Transverse colon (tissue), 4 donors: ENCODE measurements around the gene ABCC9. TPM values are rescaled to one million over a fixed set of nuclear protein-coding genes. Genes with fewer than 3 reads are reported as not detected.

Experiments used
- DNase-seq: peaks from one replicate; pipeline ENCODE4 v3.0.0-alpha.2; 2019
- H3K27ac ChIP-seq, 4 donors: fragments of 200-600 bp; sonication (generic); 2 replicates each; pipeline ENCODE4 v1.5.1; 2016 to 2018; ENCODE audit warnings: inconsistent platforms in 4 of 4
- H3K27me3 ChIP-seq: fragments of 200-600 bp; sonication (generic); 2 replicates; pipeline ENCODE4 v1.5.1; 2017; ENCODE audit warnings: inconsistent platforms
- H3K36me3 ChIP-seq, 4 donors: fragments of 200-600 bp; sonication (generic); 2 replicates each; pipeline ENCODE4 v1.5.1; 2017 to 2019; ENCODE audit warnings: inconsistent platforms in 4 of 4
- H3K4me1 ChIP-seq, 4 donors: fragments of 200-600 bp; sonication (generic); 2 replicates each; pipeline ENCODE4 v1.5.1; 2017 to 2020; ENCODE audit warnings: inconsistent platforms in 4 of 4
- H3K4me3 ChIP-seq, 4 donors: fragments of 200-600 bp; sonication (generic); 1 replicate in 1 of 4; 2 replicates in 3 of 4; pipeline versions ENCODE4 v1.5.1 to v1.6.1; 2017 to 2019; ENCODE audit warnings: inconsistent platforms in 4 of 4
- H3K9me3 ChIP-seq, 2 donors: fragments of 200-600 bp; sonication (generic); 2 replicates each; pipeline ENCODE4 v1.5.1; 2017 to 2019; ENCODE audit warnings: inconsistent platforms in 2 of 2
- EP300 ChIP-seq: sonication (generic); formaldehyde crosslinking; IDR thresholded peaks from one replicate; pipeline ENCODE4 v1.6.1; 2017; ENCODE audit warnings: antibody characterized with exemption, low read depth
- POLR2A ChIP-seq: fragments of 450-650 bp; IDR thresholded peaks from one replicate; pipeline ENCODE4 v1.6.1; 2016; ENCODE audit warnings: antibody characterized with exemption, mild to moderate bottlenecking, moderate library complexity
- POLR2AphosphoS5 ChIP-seq, 3 donors: sonication (generic); formaldehyde crosslinking; IDR thresholded peaks; one replicate each; pipeline ENCODE4 v1.6.1; 2016; ENCODE audit warnings: antibody characterized with exemption in 3 of 3
- WGBS, 2 donors: methylation state at CpG; one replicate each; pipeline ENCODE4 v1.1.5; 2018; ENCODE audit warnings: low coverage in 1 of 2; 5-methylcytosine and 5-hydroxymethylcytosine counted together
- in situ Hi-C, 4 donors: fragments of 200-750 bp; cut with MboI; loops; one replicate each; pipeline versions ENCODE4 v1.15.0 to v1.15.1; 2017; ENCODE audit warnings: low sequenced_read_pairs in 3 of 4, low pct_ligation_motif_present in 1 of 4, low pct_unique_long_range_greater_than_20kb in 1 of 4
- intact Hi-C: fragments of 100-400 bp; cut with DNase I; formaldehyde crosslinking; loops from one replicate; pipeline ENCODE4 v1.15.1; 2023; ENCODE audit warnings: low total_unique reads
- total RNA-seq, 4 donors: library from RNA; depleted of rRNA; stranded (reverse); fragments of >200 nt; gene quantifications; one replicate each; pipeline ENCODE4 v1.1.0, GENCODE V29; 2016
- TF ChIP-seq, protein P1 (sequence below), 5 experiments: fragments of 200-600 bp in 3 of 5; fragments of 450-650 bp in 2 of 5; sonication (generic) in 3 of 5; IDR thresholded peaks; 1 replicate in 2 of 5; 2 replicates in 3 of 5; pipeline ENCODE4 v1.5.1; 2016 to 2017; ENCODE audit warnings: antibody characterized with exemption in 5 of 5, inconsistent platforms in 3 of 5, mild to moderate bottlenecking in 2 of 5, moderate library complexity in 1 of 5

Gene ABCC9
- total RNA-seq, 4 donors from 2014 or later, result 5.2 to 10.2 (median 8.0) TPM

DNA sequence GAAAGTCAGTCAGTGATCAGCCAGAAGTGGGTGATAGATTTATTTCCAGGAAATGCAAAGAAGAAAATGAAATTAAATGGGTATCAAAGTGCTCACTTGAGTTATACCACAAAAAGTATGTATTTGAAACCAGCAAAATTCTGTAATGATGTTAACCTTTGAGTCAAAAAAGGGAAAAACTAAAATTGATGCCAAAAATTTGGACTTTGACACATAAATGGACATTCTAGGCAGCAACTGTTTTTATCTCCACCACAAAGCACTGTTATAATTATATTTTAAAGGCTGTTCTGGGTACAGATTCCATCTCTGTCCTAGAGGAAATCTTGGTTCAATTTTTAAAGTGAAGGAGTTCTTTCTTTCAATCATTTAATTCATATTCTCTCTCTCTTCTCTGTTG is 135.0 kb downstream of the ABCC9 start:
- Histone ChIP-seq H3K27ac (no peak overlapping the region), H3K4me3 (no peak overlapping the region), H3K4me1 (no peaks in the 10 kb centered on the region), H3K27me3 (no peaks in the 10 kb centered on the region), H3K36me3 (no peaks in the 10 kb centered on the region), H3K9me3 (no peaks in the 10 kb centered on the region)
- TF ChIP-seq POLR2AphosphoS5 (IDR thresholded peaks at IDR 0.05) (no peak), EP300 (no peak), POLR2A (no peak)
- TF ChIP-seq, protein P1, sequence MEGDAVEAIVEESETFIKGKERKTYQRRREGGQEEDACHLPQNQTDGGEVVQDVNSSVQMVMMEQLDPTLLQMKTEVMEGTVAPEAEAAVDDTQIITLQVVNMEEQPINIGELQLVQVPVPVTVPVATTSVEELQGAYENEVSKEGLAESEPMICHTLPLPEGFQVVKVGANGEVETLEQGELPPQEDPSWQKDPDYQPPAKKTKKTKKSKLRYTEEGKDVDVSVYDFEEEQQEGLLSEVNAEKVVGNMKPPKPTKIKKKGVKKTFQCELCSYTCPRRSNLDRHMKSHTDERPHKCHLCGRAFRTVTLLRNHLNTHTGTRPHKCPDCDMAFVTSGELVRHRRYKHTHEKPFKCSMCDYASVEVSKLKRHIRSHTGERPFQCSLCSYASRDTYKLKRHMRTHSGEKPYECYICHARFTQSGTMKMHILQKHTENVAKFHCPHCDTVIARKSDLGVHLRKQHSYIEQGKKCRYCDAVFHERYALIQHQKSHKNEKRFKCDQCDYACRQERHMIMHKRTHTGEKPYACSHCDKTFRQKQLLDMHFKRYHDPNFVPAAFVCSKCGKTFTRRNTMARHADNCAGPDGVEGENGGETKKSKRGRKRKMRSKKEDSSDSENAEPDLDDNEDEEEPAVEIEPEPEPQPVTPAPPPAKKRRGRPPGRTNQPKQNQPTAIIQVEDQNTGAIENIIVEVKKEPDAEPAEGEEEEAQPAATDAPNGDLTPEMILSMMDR (IDR thresholded peaks at IDR 0.05), result no peak
- no peak for DNase-seq
- intact Hi-C loops (no loop called here), in situ Hi-C loops (no loop called here)

DNA sequence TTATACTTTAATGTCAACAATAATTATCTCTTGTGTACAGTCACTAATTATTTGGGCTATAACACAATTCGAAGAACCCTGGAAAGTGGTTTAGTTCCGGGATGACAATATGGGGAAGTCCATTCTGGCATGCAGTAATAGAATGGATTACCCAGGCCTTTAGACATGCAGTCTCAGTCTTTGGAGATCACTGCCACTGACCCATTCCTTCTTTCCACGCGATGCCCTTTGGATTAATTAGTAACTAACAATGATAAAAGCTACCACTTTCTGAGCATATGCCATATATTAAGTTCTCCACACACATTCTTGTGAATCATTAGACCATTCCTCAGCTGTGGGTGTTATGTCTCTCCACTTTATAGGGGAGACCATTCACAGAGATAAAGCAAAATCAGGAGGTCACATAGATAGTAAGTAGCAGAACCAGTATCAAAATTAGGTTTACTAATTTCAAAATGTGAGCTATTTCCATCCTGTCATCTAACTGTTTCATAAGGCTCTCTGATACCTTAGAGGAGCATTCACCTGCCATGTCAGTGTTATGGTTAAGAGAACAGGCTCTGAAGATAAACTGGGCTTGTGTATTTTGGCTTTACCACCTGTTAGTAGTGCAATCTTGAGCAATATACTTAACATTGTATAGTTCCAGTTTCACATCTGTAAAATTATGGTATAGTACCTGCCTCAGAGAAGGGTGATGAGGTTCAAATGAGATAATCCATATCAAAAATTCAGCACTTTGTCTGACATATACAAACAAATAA is 139.5 kb downstream of the ABCC9 start:
- 58 to 67% methylated on average over 1 to 4 of the region's 4 CpGs for WGBS, 2 donors
- Histone ChIP-seq H3K27ac (no peak overlapping the region), H3K36me3 (no peaks in the 10 kb centered on the region), H3K27me3 (no peaks in the 10 kb centered on the region), H3K9me3 (no peaks in the 10 kb centered on the region), H3K4me1 (no peaks in the 10 kb centered on the region), H3K4me3 (no peak overlapping the region)
- DNase-seq, result no peak
- TF ChIP-seq POLR2AphosphoS5 (IDR thresholded peaks at IDR 0.05), result no peak
- TF ChIP-seq EP300, result no peak
- TF ChIP-seq, protein P1 (IDR thresholded peaks at IDR 0.05), result no peak
- no peak for TF ChIP-seq POLR2A
- intact Hi-C loops, result no loop called here
- in situ Hi-C loops, result no loop called here

DNA sequence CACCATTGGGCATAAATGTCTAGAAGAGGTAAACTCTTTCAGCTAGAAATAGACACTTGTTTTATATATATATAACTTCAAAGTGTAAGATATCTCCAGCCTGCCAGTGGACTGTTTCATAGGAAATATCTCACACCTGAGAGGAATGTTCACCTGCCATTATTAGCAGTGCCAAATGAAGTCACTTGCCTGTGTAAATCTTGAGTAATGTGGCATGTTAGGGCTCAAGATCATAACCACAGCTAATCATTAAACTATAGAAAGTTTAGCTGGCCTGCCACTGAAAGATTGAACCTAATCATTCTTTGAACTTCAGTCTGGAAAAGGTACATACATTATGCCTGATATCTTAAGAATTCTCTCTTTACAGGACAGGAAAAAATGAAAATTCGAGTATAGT is 141.2 kb downstream of the ABCC9 start:
- DNase-seq, result no peak
- no peak for TF ChIP-seq POLR2A
- TF ChIP-seq, protein P1 (IDR thresholded peaks at IDR 0.05), result no peak
- TF ChIP-seq EP300, result no peak
- TF ChIP-seq POLR2AphosphoS5 (IDR thresholded peaks at IDR 0.05), result no peak
- Histone ChIP-seq H3K36me3 (no peaks in the 10 kb centered on the region), H3K27me3 (no peaks in the 10 kb centered on the region), H3K4me3 (no peak overlapping the region), H3K4me1 (peaks cover 0 to 3% (median 0%) of the 10 kb centered on the region in 4 donors), H3K27ac (no peak overlapping the region), H3K9me3 (no peaks in the 10 kb centered on the region)
- WGBS, 2 donors, result 39 to 53% methylated on average over 1 of the region's 1 CpG
- intact Hi-C loops, result no loop called here
- in situ Hi-C loops, result no loop called here

DNA sequence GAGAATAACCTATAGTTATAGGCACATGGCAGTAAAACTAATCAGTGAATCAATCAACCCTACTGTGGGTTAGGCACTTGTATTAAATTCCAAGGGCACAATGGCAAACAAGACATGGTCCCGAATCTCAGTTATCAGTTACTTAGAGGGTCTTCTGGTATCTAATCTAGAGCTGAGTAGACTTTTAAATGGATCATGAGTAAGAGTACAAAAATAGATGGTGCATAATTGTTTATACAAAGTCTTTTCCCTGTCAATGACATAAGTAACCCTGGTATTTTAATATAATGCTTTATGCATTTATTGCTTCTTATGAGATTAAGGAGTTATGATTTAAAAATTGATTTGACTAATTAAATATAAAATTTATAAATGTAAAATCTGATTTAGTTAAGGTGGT is 143.7 kb downstream of the ABCC9 start:
- intact Hi-C loops, result no loop called here
- H3K27ac ChIP-seq, result no peak overlapping the region
- no peaks in the 10 kb centered on the region for H3K36me3 ChIP-seq
- no peak overlapping the region for H3K4me3 ChIP-seq
- H3K4me1 ChIP-seq, result peaks cover 0 to 3% (median 0%) of the 10 kb centered on the region in 4 donors
- no peak for DNase-seq
- WGBS, 2 donors, result 67 to 88% methylated on average over 1 of the region's 1 CpG
- TF ChIP-seq POLR2AphosphoS5 (IDR thresholded peaks at IDR 0.05), result no peak
- TF ChIP-seq EP300, result no peak
- TF ChIP-seq POLR2A, result no peak
- TF ChIP-seq, protein P1 (IDR thresholded peaks at IDR 0.05), result no peak
- H3K27me3 ChIP-seq, result no peaks in the 10 kb centered on the region
- in situ Hi-C loops, result no loop called here
- H3K9me3 ChIP-seq, result no peaks in the 10 kb centered on the region
